HepG2 (cell line): ENCODE data around the gene KRT12. TPM values are rescaled to one million over a fixed set of nuclear protein-coding genes. Genes with fewer than 3 reads are reported as not detected.

Source experiments
- CEBPB ChIP-seq: IDR thresholded peaks from 2 replicates; pipeline ENCODE4 v1.6.1; 2011; ENCODE audit warnings: low read depth, low read length, improper control_type of control experiment, borderline replicate concordance
- DRAP1 ChIP-seq: IDR thresholded peaks from 2 replicates; pipeline ENCODE4 v1.6.1; 2016; ENCODE audit warnings: missing genetic modification reagents, missing compliant biosample characterization
- EP300 ChIP-seq, 3 experiments: sonication (generic) in 1 of 3; formaldehyde crosslinking in 1 of 3; IDR thresholded peaks; 2 replicates each; pipeline versions ENCODE4 v1.5.1 to v1.6.1; 2011 to 2020; ENCODE audit warnings: low read depth in 2 of 3, low read length in 2 of 3, borderline replicate concordance in 1 of 3, improper control_type of control experiment in 1 of 3, mild to moderate bottlenecking in 1 of 3, missing genetic modification reagents in 1 of 3, moderate library complexity in 1 of 3
- HMG20A ChIP-seq: IDR thresholded peaks from 2 replicates; pipeline ENCODE4 v1.6.1; 2016; ENCODE audit warnings: borderline replicate concordance
- PRDM10 ChIP-seq: sonication (generic); formaldehyde crosslinking; IDR thresholded peaks from 2 replicates; pipeline ENCODE4 v1.4.0; 2020; ENCODE audit warnings: low read depth, missing genetic modification reagents
- ZBED4 ChIP-seq: sonication (generic); formaldehyde crosslinking; IDR thresholded peaks from 2 replicates; pipeline ENCODE4 v1.4.0; 2020; ENCODE audit warnings: missing genetic modification reagents, borderline replicate concordance
- ZBTB40 ChIP-seq, 2 experiments: fragments of 450-650 bp in 1 of 2; sonication (generic) in 1 of 2; formaldehyde crosslinking in 1 of 2; IDR thresholded peaks; 2 replicates each; pipeline versions ENCODE4 v1.6.1 to v1.8.0; 2016 to 2022; ENCODE audit warnings: antibody characterized with exemption in 1 of 2, mild to moderate bottlenecking in 1 of 2, missing genetic modification reagents in 1 of 2
- ZNF788 ChIP-seq: sonication (generic); formaldehyde crosslinking; IDR thresholded peaks from 2 replicates; pipeline ENCODE4 v1.5.0; 2020; ENCODE audit warnings: mild to moderate bottlenecking, missing genetic modification reagents, borderline replicate concordance
- ZSCAN29 ChIP-seq: sonication (generic); formaldehyde crosslinking; conservative IDR thresholded peaks from 2 replicates; pipeline ENCODE4 v1.4.0; 2020; ENCODE audit warnings: mild to moderate bottlenecking, missing genetic modification reagents
- polyA plus RNA-seq, 8 experiments: library from polyadenylated mRNA; depleted of rRNA in 3 of 8; stranded (reverse) in 7 of 8; unstranded in 1 of 8; fragments of >200 nt; fragmentation: Illumina TruSeq in 4 of 8; extraction: Trizol in 4 of 8; gene quantifications; 2 replicates each; pipeline versions ENCODE4 v1.2.1 to v1.2.3, GENCODE V29; 2011 to 2016; ENCODE audit warnings: low read depth in 4 of 8, missing spikeins in 1 of 8, mixed read lengths in 1 of 8; ENCODE audit not compliant: insufficient read depth in 1 of 8
- total RNA-seq, 5 experiments: library from RNA; depleted of rRNA; stranded (reverse); fragments of >200 nt; fragmentation: Illumina TruSeq; extraction: Trizol; gene quantifications; 2 replicates each; pipeline ENCODE4 v1.2.3, GENCODE V29; 2016; ENCODE audit warnings: low read depth in 1 of 5

KRT12 gene
- total and polyA plus RNA-seq, 2 of the 13 experiments (the other 11 are each of a cell fraction or from before 2014, with no cell fraction given), result 0.07 to 0.09 TPM

- TF ChIP-seq ZBTB40 (IDR thresholded peaks at IDR 0.05) (no peak), ZBTB40 (CRISPR knock-in tag; IDR thresholded peaks at IDR 0.05) (no peak), CEBPB (no peak), DRAP1 (CRISPR knock-in tag) (peak; percentile 37; the same call in 1 of the 2 replicates), ZNF788 (0 out of 2 replicates have a peak, but pooled peaks have one; percentile 20), ZBED4 (no peak), HMG20A (CRISPR knock-in tag) (peak; percentile 55; the same call in 1 of the 2 replicates), PRDM10 (CRISPR knock-in tag) (peak; percentile 60; the same call in 1 of the 2 replicates), EP300 (IDR thresholded peaks at IDR 0.05; ENCODE audit: low read depth in 2 of 2, low read length in 2 of 2) (peak in 1 of 2 experiments; percentile 75; a peak in 2 of 4 replicates), EP300 (CRISPR knock-in tag; IDR thresholded peaks at IDR 0.05; ENCODE audit: borderline replicate concordance) (no peak), ZSCAN29 (CRISPR knock-in tag) (no peak)
Observed at GRCh38 chr17:40903129-40903847, 36.3 kb upstream of the KRT12 start (continued).
